ENCODE results near the gene RCBTB2. TPM values are rescaled to one million over a fixed set of nuclear protein-coding genes. Genes with fewer than 3 reads are reported as not detected.
A peak's percentile ranks its signal among the peaks of the same experiment; 100 is the strongest.

The RCBTB2 gene
- total RNA-seq, 4 donors from 2014 or later = 2.6 to 72.0 (median 9.5) TPM

DNA sequence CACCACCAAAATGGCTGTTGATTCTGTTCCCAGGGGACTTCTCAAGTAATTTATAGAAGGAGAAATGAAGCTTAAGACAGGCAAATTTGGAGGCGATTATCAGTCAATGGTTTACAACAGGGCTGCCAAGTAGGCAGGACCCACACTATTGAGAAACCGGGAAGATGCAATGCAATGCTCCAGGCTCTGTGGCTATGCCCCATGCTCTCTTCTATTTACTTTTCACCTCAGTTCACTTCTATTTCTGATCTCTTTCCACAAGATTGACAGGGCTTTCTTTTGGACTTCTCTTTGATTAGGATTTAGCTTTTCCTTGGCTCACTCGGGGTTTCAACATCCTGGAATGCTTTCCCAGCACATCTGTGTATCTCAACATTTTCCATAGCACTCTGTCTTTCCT lies 12.7 kb upstream of the RCBTB2 start:
- intact Hi-C loops (cut with DNase I; ENCODE audit: low total_unique reads) = no loop called here
- H3K27me3 ChIP-seq = no peaks in the 10 kb centered on the region
- DNase-seq = no peak
- peaks cover 0 to 14% of the 10 kb centered on the region in 2 donors for H3K4me1 ChIP-seq
- peaks cover 0 to 2% of the 10 kb centered on the region in 2 donors for H3K36me3 ChIP-seq
- no peak overlapping the region for H3K4me3 ChIP-seq
- no peaks in the 10 kb centered on the region for H3K9me3 ChIP-seq
- H3K27ac ChIP-seq = no peak overlapping the region
- no peak for TF ChIP-seq CTCF (IDR thresholded peaks at IDR 0.05)
- TF ChIP-seq POLR2A (IDR thresholded peaks at IDR 0.05) = no peak

GRCh38 chr13:48542581-48543341 lies 9.9 kb upstream of the RCBTB2 start:
- peak; percentile 47 for DNase-seq
- H3K27ac ChIP-seq = peak overlapping the region; percentile 65 to 66
- intact Hi-C loops (cut with DNase I; ENCODE audit: low total_unique reads) = no loop called here
- TF ChIP-seq POLR2A (IDR thresholded peaks at IDR 0.05) (no peak), CTCF (IDR thresholded peaks at IDR 0.05) (no peak)
- H3K4me3 ChIP-seq = no peak overlapping the region
- H3K27me3 ChIP-seq = no peaks in the 10 kb centered on the region
- H3K4me1 ChIP-seq = peaks cover 0 to 14% of the 10 kb centered on the region in 2 donors
- H3K36me3 ChIP-seq = peaks cover 0 to 2% of the 10 kb centered on the region in 2 donors
- no peaks in the 10 kb centered on the region for H3K9me3 ChIP-seq

GRCh38 chr13:48542138-48542537 lies 9.3 kb upstream of the RCBTB2 start:
- peaks cover 0 to 2% of the 10 kb centered on the region in 2 donors for H3K36me3 ChIP-seq
- H3K4me1 ChIP-seq = peaks cover 0 to 14% of the 10 kb centered on the region in 2 donors
- no peak overlapping the region for H3K4me3 ChIP-seq
- no peaks in the 10 kb centered on the region for H3K9me3 ChIP-seq
- H3K27ac ChIP-seq = peak overlapping the region; percentile 65 to 66
- no peaks in the 10 kb centered on the region for H3K27me3 ChIP-seq
- intact Hi-C loops (cut with DNase I; ENCODE audit: low total_unique reads) = no loop called here
- TF ChIP-seq CTCF (IDR thresholded peaks at IDR 0.05) (no peak), POLR2A (IDR thresholded peaks at IDR 0.05) (no peak)
- no peak for DNase-seq

DNA sequence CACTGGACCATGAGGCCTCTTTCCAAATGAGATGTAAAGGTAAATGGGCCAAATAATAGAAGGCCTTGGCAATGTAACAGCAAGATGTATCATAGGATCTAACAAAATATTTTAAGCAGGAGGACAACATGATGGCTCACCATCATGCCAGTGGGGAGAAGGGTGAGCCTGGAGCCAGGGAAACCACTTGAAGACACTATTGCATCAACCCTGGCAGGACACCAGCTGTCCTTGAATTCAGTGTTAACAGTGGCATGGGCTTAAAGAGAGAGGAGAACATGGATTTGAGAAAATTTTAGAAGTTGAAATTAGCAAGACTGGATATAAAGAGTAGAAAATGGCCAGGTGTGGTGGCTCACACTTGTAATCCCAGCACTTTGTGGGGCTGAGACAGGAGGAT lies 6.7 kb upstream of the RCBTB2 start:
- H3K9me3 ChIP-seq = no peaks in the 10 kb centered on the region
- H3K27me3 ChIP-seq = no peaks in the 10 kb centered on the region
- H3K27ac ChIP-seq = no peak overlapping the region
- DNase-seq = no peak
- peaks cover 0 to 2% of the 10 kb centered on the region in 2 donors for H3K36me3 ChIP-seq
- peaks cover 0 to 14% of the 10 kb centered on the region in 2 donors for H3K4me1 ChIP-seq
- H3K4me3 ChIP-seq = no peak overlapping the region
- intact Hi-C loops (cut with DNase I; ENCODE audit: low total_unique reads) = no loop called here
- no peak for TF ChIP-seq CTCF (IDR thresholded peaks at IDR 0.05)
- no peak for TF ChIP-seq POLR2A (IDR thresholded peaks at IDR 0.05)

GRCh38 chr13:48536621-48537250 lies 3.9 kb upstream of the RCBTB2 start:
- no peak for DNase-seq
- no peaks in the 10 kb centered on the region for H3K4me1 ChIP-seq
- no peak for TF ChIP-seq CTCF (IDR thresholded peaks at IDR 0.05)
- no peaks in the 10 kb centered on the region for H3K36me3 ChIP-seq
- no peaks in the 10 kb centered on the region for H3K27me3 ChIP-seq
- H3K27ac ChIP-seq = no peak overlapping the region
- H3K4me3 ChIP-seq = no peak overlapping the region
- no peaks in the 10 kb centered on the region for H3K9me3 ChIP-seq
- intact Hi-C loops (cut with DNase I; ENCODE audit: low total_unique reads) = no loop called here
